Testis (tissue), 2 donors: ENCODE measurements around the gene SLC37A1.

ENCODE experiments used
- CTCF ChIP-seq, 3 experiments: fragments of 450-650 bp in 2 of 3; fragments of 200-600 bp in 1 of 3; sonication (generic) in 1 of 3; IDR thresholded peaks; one replicate each; pipeline ENCODE4 v1.5.1; 2016 to 2019; ENCODE audit warnings: antibody characterized with exemption in 3 of 3, mild to moderate bottlenecking in 2 of 3, moderate library complexity in 1 of 3
- POLR2A ChIP-seq: fragments of 450-650 bp; IDR thresholded peaks from one replicate; pipeline ENCODE4 v1.6.1; 2017; ENCODE audit warnings: antibody characterized with exemption, mild to moderate bottlenecking, moderate library complexity

- no peak for TF ChIP-seq CTCF (IDR thresholded peaks at IDR 0.05)
- TF ChIP-seq POLR2A = no peak
Observed at GRCh38 chr21:42557420-42557819, 43.8 kb downstream of the SLC37A1 start.
